K562 (cell line): ENCODE data around the gene RAPGEF5. TPM values are rescaled to one million over a fixed set of nuclear protein-coding genes. Genes with fewer than 3 reads are reported as not detected.
A peak's percentile ranks its signal among the peaks of the same experiment; 100 is the strongest.

Experiments used
- CREB1 ChIP-seq, 2 experiments: sonication (generic) in 1 of 2; formaldehyde crosslinking in 1 of 2; IDR thresholded peaks; 2 replicates each; pipeline versions ENCODE4 v1.6.1 to v1.8.0; 2012 to 2022; ENCODE audit warnings: inconsistent platforms in 1 of 2, mild to moderate bottlenecking in 1 of 2, missing genetic modification reagents in 1 of 2, moderate library complexity in 1 of 2
- DEAF1 ChIP-seq: fragments of 450-650 bp; formaldehyde crosslinking; IDR thresholded peaks from 2 replicates; pipeline ENCODE4 v1.4.0; 2020; ENCODE audit warnings: mild to moderate bottlenecking, moderate library complexity
- DMBX1 ChIP-seq: fragments of 250-450 bp; sonication (Bioruptor Pico); IDR thresholded peaks from 2 replicates; pipeline ENCODE4 v1.8.0; 2022; ENCODE audit warnings: inconsistent platforms, mild to moderate bottlenecking, moderate library complexity, borderline replicate concordance
- HDAC8 ChIP-seq: fragments of 450-650 bp; IDR thresholded peaks from 2 replicates; pipeline ENCODE4 v1.6.1; 2016; ENCODE audit warnings: mild to moderate bottlenecking, missing genetic modification characterization, moderate library complexity, missing compliant biosample characterization
- HDGF ChIP-seq: fragments of 450-650 bp; IDR thresholded peaks from 2 replicates; pipeline ENCODE4 v1.6.1; 2016
- HOXB6 ChIP-seq: fragments of 250-450 bp; sonication (Bioruptor Pico); IDR thresholded peaks from 2 replicates; pipeline ENCODE4 v1.5.1; 2022; ENCODE audit warnings: mild to moderate bottlenecking, borderline replicate concordance
- KDM2B ChIP-seq: fragments of 250-450 bp; sonication (Bioruptor Pico); IDR thresholded peaks from 2 replicates; pipeline ENCODE4 v1.8.0; 2021; ENCODE audit warnings: mild to moderate bottlenecking, moderate library complexity
- MCM3 ChIP-seq: fragments of 450-650 bp; IDR thresholded peaks from 2 replicates; pipeline ENCODE4 v1.6.1; 2016
- MEIS2 ChIP-seq: fragments of 450-650 bp; IDR thresholded peaks from 2 replicates; pipeline ENCODE4 v1.6.1; 2014; ENCODE audit warnings: mild to moderate bottlenecking; ENCODE audit not compliant: partially characterized antibody
- MYBL2 ChIP-seq, 2 experiments: fragments of 450-650 bp in 1 of 2; sonication (generic) in 1 of 2; formaldehyde crosslinking in 1 of 2; IDR thresholded peaks; 2 replicates each; pipeline versions ENCODE4 v1.6.1 to v1.8.1; 2017 to 2022; ENCODE audit warnings: borderline replicate concordance in 1 of 2, inconsistent platforms in 1 of 2, low read depth in 1 of 2, mild to moderate bottlenecking in 1 of 2, missing genetic modification reagents in 1 of 2, moderate library complexity in 1 of 2
- PCBP1 ChIP-seq: fragments of 200-400 bp; formaldehyde crosslinking; IDR thresholded peaks from 2 replicates; pipeline ENCODE4 v1.6.1; 2018; ENCODE audit warnings: mild to moderate bottlenecking, low read depth, low read length; ENCODE audit not compliant: poor library complexity, severe bottlenecking
- SFPQ ChIP-seq: fragments of 200-400 bp; formaldehyde crosslinking; IDR thresholded peaks from 2 replicates; pipeline ENCODE4 v1.6.1; 2017; ENCODE audit warnings: mild to moderate bottlenecking, low read depth, low read length, moderate library complexity
- SNAPC5 ChIP-seq: fragments of 250-450 bp; sonication (Bioruptor Pico); IDR thresholded peaks from 2 replicates; pipeline ENCODE4 v1.8.0; 2021; ENCODE audit warnings: moderate library complexity, mild to moderate bottlenecking, inconsistent platforms
- ZBTB5 ChIP-seq: fragments of 450-650 bp; IDR thresholded peaks from 2 replicates; pipeline ENCODE4 v1.6.1; 2017; ENCODE audit warnings: antibody characterized with exemption
- ZEB2 ChIP-seq: fragments of 450-650 bp; IDR thresholded peaks from 2 replicates; pipeline ENCODE4 v1.6.1; 2016
- ZKSCAN8 ChIP-seq: fragments of 200-800 bp; sonication (Bioruptor generic); IDR thresholded peaks from 2 replicates; pipeline ENCODE4 v1.6.1; 2016; ENCODE audit warnings: missing genetic modification characterization, missing compliant biosample characterization
- ZNF280B ChIP-seq: fragments of 250-450 bp; sonication (Bioruptor Pico); IDR thresholded peaks from 2 replicates; pipeline ENCODE4 v1.5.1; 2021; ENCODE audit warnings: mild to moderate bottlenecking
- ZNF41 ChIP-seq: fragments of 250-450 bp; sonication (Bioruptor Pico); conservative IDR thresholded peaks from 2 replicates; pipeline ENCODE4 v1.4.0; 2020; ENCODE audit warnings: mild to moderate bottlenecking
- polyA plus RNA-seq, 8 experiments: library from polyadenylated mRNA; depleted of rRNA in 4 of 8; stranded (reverse) in 5 of 8; unstranded in 3 of 8; fragments of >200 nt; fragmentation: Nextera tagmentation in 2 of 8; fragmentation: Illumina TruSeq in 1 of 8; extraction: Ambion mirVana in 2 of 8; extraction: Trizol in 1 of 8; gene quantifications; 2 replicates each; pipeline versions ENCODE4 v1.2.1 to v1.2.3, GENCODE V29; 2011 to 2014; ENCODE audit warnings: inconsistent platforms in 1 of 8, missing spikeins in 1 of 8
- total RNA-seq, 7 experiments: library from RNA; depleted of rRNA in 6 of 7; stranded (reverse); fragments of >200 nt in 6 of 7; fragmentation: Illumina TruSeq in 2 of 7; extraction: Trizol in 2 of 7; gene quantifications; 2 replicates each; pipeline versions ENCODE4 v1.2.1 to v1.2.3, GENCODE V29; 2011 to 2021; ENCODE audit warnings: low replicate concordance in 1 of 7

The RAPGEF5 gene
- total and polyA plus RNA-seq, 9 of the 15 experiments (the other 6 are each of a cell fraction or from before 2014, with no cell fraction given) = 0.39 to 2.0 (median 1.1) TPM

- TF ChIP-seq PCBP1 (no peak), MCM3 (no peak), CREB1 (IDR thresholded peaks at IDR 0.05) (peak; percentile 58; the same call in 1 of the 2 replicates), CREB1 (CRISPR knock-in tag; IDR thresholded peaks at IDR 0.05) (peak; percentile 40; the same call in 1 of the 2 replicates), HOXB6 (CRISPR knock-in tag) (no peak), ZKSCAN8 (CRISPR knock-in tag) (peak; percentile 76), ZEB2 (peak; percentile 80; the same call in 1 of the 2 replicates), HDGF (no peak), MEIS2 (peak; percentile 88), MYBL2 (IDR thresholded peaks at IDR 0.05; ENCODE audit: low read depth) (no peak), MYBL2 (CRISPR knock-in tag; IDR thresholded peaks at IDR 0.05; ENCODE audit: borderline replicate concordance) (no peak), SFPQ (no peak), DEAF1 (CRISPR knock-in tag) (no peak), DMBX1 (CRISPR knock-in tag) (no peak; the same call in 1 of the 2 replicates), SNAPC5 (no peak), ZBTB5 (no peak), HDAC8 (no peak), ZNF41 (CRISPR knock-in tag) (no peak), KDM2B (no peak), ZNF280B (CRISPR knock-in tag) (no peak)
Observed at GRCh38 chr7:22350466-22351328, 6.3 kb downstream of the RAPGEF5 start (continued).
